H9 (cell line): ENCODE results near the gene MED29. TPM values are rescaled to one million over a fixed set of nuclear protein-coding genes. Genes with fewer than 3 reads are reported as not detected.

Source experiments
- DNase-seq: peaks from one replicate; pipeline ENCODE4 v3.0.0-alpha.2; 2017
- H2AFZ ChIP-seq: one replicate; pipeline ENCODE4 v1.6.1; 2013; ENCODE audit warnings: mild to moderate bottlenecking, low read length, control low read depth, moderate library complexity
- H2AK5ac ChIP-seq: 2 replicates; pipeline ENCODE4 v1.6.1; 2013; ENCODE audit warnings: low read length, control low read depth, mixed read lengths; ENCODE audit not compliant: insufficient read length
- H2BK120ac ChIP-seq: one replicate; pipeline ENCODE4 v1.6.1; 2013; ENCODE audit warnings: low read depth, mild to moderate bottlenecking, low read length, control low read depth, inconsistent platforms; ENCODE audit not compliant: poor library complexity, severe bottlenecking
- H2BK12ac ChIP-seq: 2 replicates; pipeline ENCODE4 v1.6.1; 2013; ENCODE audit warnings: low read length, control low read depth, mixed read lengths, low read depth; ENCODE audit not compliant: insufficient read length
- H2BK15ac ChIP-seq: 2 replicates; pipeline ENCODE4 v1.6.1; 2013; ENCODE audit warnings: low read depth, low read length, control low read depth
- H2BK20ac ChIP-seq: one replicate; pipeline ENCODE4 v1.6.1; 2013; ENCODE audit warnings: low read depth, mild to moderate bottlenecking, low read length, control low read depth, inconsistent platforms; ENCODE audit not compliant: poor library complexity, severe bottlenecking
- H2BK5ac ChIP-seq: 2 replicates; pipeline ENCODE4 v1.6.1; 2013; ENCODE audit warnings: low read length, control low read depth, mixed read lengths; ENCODE audit not compliant: insufficient read length
- H3K14ac ChIP-seq: 2 replicates; pipeline ENCODE4 v1.6.1; 2013; ENCODE audit warnings: low read length, control low read depth; ENCODE audit not compliant: insufficient read depth
- H3K18ac ChIP-seq: 2 replicates; pipeline ENCODE4 v1.6.1; 2013; ENCODE audit warnings: low read depth, mild to moderate bottlenecking, mixed read lengths, low read length, control low read depth; ENCODE audit not compliant: insufficient read length
- H3K23ac ChIP-seq: 2 replicates; pipeline ENCODE4 v1.6.1; 2013; ENCODE audit warnings: low read length, control low read depth, mixed read lengths, low read depth; ENCODE audit not compliant: insufficient read length
- H3K23me2 ChIP-seq: 2 replicates; pipeline ENCODE4 v1.6.1; 2013; ENCODE audit warnings: low read depth, mild to moderate bottlenecking, mixed read lengths, low read length, control low read depth; ENCODE audit not compliant: insufficient read length, poor library complexity, severe bottlenecking
- H3K27ac ChIP-seq: 2 replicates; pipeline ENCODE4 v1.5.1; 2013; ENCODE audit warnings: low read length, control low read depth, mixed read lengths, low read depth; ENCODE audit not compliant: insufficient read length
- H3K27me3 ChIP-seq: 2 replicates; pipeline ENCODE4 v1.6.1; 2013; ENCODE audit warnings: low read length, control low read depth, inconsistent platforms; ENCODE audit not compliant: insufficient read depth
- H3K4ac ChIP-seq: 2 replicates; pipeline ENCODE4 v1.6.1; 2013; ENCODE audit warnings: low read depth, mild to moderate bottlenecking, control low read depth, inconsistent platforms, low read length, moderate library complexity
- H3K4me1 ChIP-seq: 2 replicates; pipeline ENCODE4 v1.6.1; 2013; ENCODE audit warnings: low read length, control low read depth, inconsistent platforms; ENCODE audit not compliant: insufficient read depth
- H3K4me2 ChIP-seq: 2 replicates; pipeline ENCODE4 v1.6.1; 2013; ENCODE audit warnings: low read length, control low read depth, mixed read lengths; ENCODE audit not compliant: insufficient read length, insufficient read depth
- H3K56ac ChIP-seq: 2 replicates; pipeline ENCODE4 v1.6.1; 2013; ENCODE audit warnings: low read depth, mild to moderate bottlenecking, mixed read lengths, low read length, control low read depth; ENCODE audit not compliant: insufficient read length
- H3K79me1 ChIP-seq: 2 replicates; pipeline ENCODE4 v1.6.1; 2013; ENCODE audit warnings: low read depth, mild to moderate bottlenecking, moderate library complexity, low read length, control low read depth, inconsistent platforms; ENCODE audit not compliant: insufficient read depth, poor library complexity, severe bottlenecking
- H3K79me2 ChIP-seq: 2 replicates; pipeline ENCODE4 v1.6.1; 2013; ENCODE audit warnings: low read length, control low read depth, inconsistent platforms; ENCODE audit not compliant: insufficient read depth
- H3K9ac ChIP-seq: 2 replicates; pipeline ENCODE4 v1.6.1; 2013; ENCODE audit warnings: low read length, control low read depth, mixed read lengths; ENCODE audit not compliant: insufficient read length; ENCODE audit errors: extremely low read depth
- H3K9me3 ChIP-seq: one replicate; pipeline ENCODE4 v1.6.1; 2013; ENCODE audit warnings: low read depth, low read length, inconsistent platforms; ENCODE audit not compliant: control insufficient read depth
- H3T11ph ChIP-seq: one replicate; pipeline ENCODE4 v1.6.1; 2013; ENCODE audit warnings: mild to moderate bottlenecking, low read length, control low read depth, inconsistent platforms
- H4K20me1 ChIP-seq: one replicate; pipeline ENCODE4 v1.6.1; 2013; ENCODE audit not compliant: control insufficient read depth, insufficient read length, insufficient read depth
- H4K5ac ChIP-seq: 2 replicates; pipeline ENCODE4 v1.6.1; 2013; ENCODE audit warnings: low read depth, mild to moderate bottlenecking, mixed read lengths, low read length, control low read depth; ENCODE audit not compliant: insufficient read length
- H4K8ac ChIP-seq: replicated peaks from 2 replicates; pipeline ENCODE4 v1.6.1; 2013; ENCODE audit warnings: low read length, control low read depth, mixed read lengths, low read depth; ENCODE audit not compliant: insufficient read length
- H4K91ac ChIP-seq: 2 replicates; pipeline ENCODE4 v1.6.1; 2013; ENCODE audit warnings: low read depth, mild to moderate bottlenecking, moderate library complexity, mixed read lengths, low read length, control low read depth; ENCODE audit not compliant: insufficient read length
- H3K27ac Mint-ChIP-seq, 3 experiments: 2 replicates in 2 of 3; 3 replicates in 1 of 3; pipeline ENCODE4 v1.8.0; 2020 to 2021; ENCODE audit warnings: mixed read lengths in 3 of 3, mild to moderate bottlenecking in 1 of 3, moderate library complexity in 1 of 3
- H3K27me3 Mint-ChIP-seq: 2 replicates; pipeline ENCODE4 v1.8.0; 2021; ENCODE audit warnings: low read depth, mild to moderate bottlenecking, moderate library complexity, mixed read lengths
- H3K36me3 Mint-ChIP-seq, 3 experiments: 2 replicates in 2 of 3; 3 replicates in 1 of 3; pipeline ENCODE4 v1.8.0; 2020 to 2021; ENCODE audit warnings: low read depth in 3 of 3, mixed read lengths in 3 of 3; ENCODE audit not compliant: insufficient read depth in 1 of 3
- H3K4me1 Mint-ChIP-seq, 2 experiments: 2 replicates each; pipeline ENCODE4 v1.8.0; 2020; ENCODE audit warnings: mixed read lengths in 2 of 2
- H3K4me3 Mint-ChIP-seq, 2 experiments: 2 replicates in 1 of 2; 3 replicates in 1 of 2; pipeline ENCODE4 v1.8.0; 2020 to 2021; ENCODE audit warnings: mild to moderate bottlenecking in 2 of 2, mixed read lengths in 2 of 2, moderate library complexity in 1 of 2
- H3K9me3 Mint-ChIP-seq, 2 experiments: 2 replicates in 1 of 2; 3 replicates in 1 of 2; pipeline ENCODE4 v1.8.0; 2020; ENCODE audit warnings: mild to moderate bottlenecking in 2 of 2, mixed read lengths in 2 of 2, moderate library complexity in 1 of 2
- CTCF ChIP-seq: fragments of 200-600 bp; sonication (generic); conservative IDR thresholded peaks from 3 replicates; pipeline ENCODE4 v1.8.0; 2021; ENCODE audit warnings: antibody characterized with exemption, mild to moderate bottlenecking
- WGBS: extraction: QIAGEN DNeasy Blood & Tissue Kit; methylation state at CpG from one replicate; pipeline ENCODE4 v1.1.7; 2013; ENCODE audit warnings: missing lambda C conversion rate, low lambda C conversion rate, mixed read lengths; ENCODE audit not compliant: insufficient read length; ENCODE audit errors: extremely low coverage; 5-methylcytosine and 5-hydroxymethylcytosine counted together
- total RNA-seq: library from RNA; stranded (reverse); gene quantifications from 2 replicates; pipeline ENCODE4 v1.2.1, GENCODE V29; 2021

The MED29 gene
- total RNA-seq, 1 experiment from 2014 or later = 48.3 TPM

- no peaks in the 10 kb centered on the region for H3K27me3 ChIP-seq
- no peaks in the 10 kb centered on the region for H3K9me3 Mint-ChIP-seq
- H2BK12ac ChIP-seq = no peak overlapping the region
- peaks cover 36 to 87% (median 75%) of the 10 kb centered on the region in 3 experiments for H3K36me3 Mint-ChIP-seq
- H4K20me1 ChIP-seq = no peaks in the 10 kb centered on the region
- H3K27ac ChIP-seq = no peak overlapping the region
- H3K23me2 ChIP-seq = no peaks in the 10 kb centered on the region
- no peak overlapping the region for H3K4ac ChIP-seq
- DNase-seq = no peak
- H3K4me1 ChIP-seq = 0 out of 2 replicates have a peak, but pooled peaks cover 3% of the 10 kb centered on the region
- no peaks in the 10 kb centered on the region for H3K79me1 ChIP-seq
- H3K56ac ChIP-seq = no peak overlapping the region
- H2AFZ ChIP-seq = no peak overlapping the region
- H3K4me2 ChIP-seq = no peak overlapping the region
- no peak for TF ChIP-seq CTCF
- H2BK120ac ChIP-seq = no peak overlapping the region
- H3K23ac ChIP-seq = no peak overlapping the region
- H3K27ac Mint-ChIP-seq = no peak overlapping the region
- H3K4me1 Mint-ChIP-seq = peaks cover 11 to 14% of the 10 kb centered on the region in 2 experiments
- no peak overlapping the region for H4K5ac ChIP-seq
- H4K91ac ChIP-seq = no peak overlapping the region
- H2BK20ac ChIP-seq = no peak overlapping the region
- no peak overlapping the region for H3K18ac ChIP-seq
- no peak overlapping the region for H3T11ph ChIP-seq
- no peaks in the 10 kb centered on the region for H3K9me3 ChIP-seq
- no peak overlapping the region for H2AK5ac ChIP-seq
- H4K8ac ChIP-seq = no peak overlapping the region
- no peak overlapping the region for H2BK5ac ChIP-seq
- no peak overlapping the region for H3K4me3 Mint-ChIP-seq
- WGBS = no CpG with 5 or more reads among the region's 5 CpGs
- no peak overlapping the region for H2BK15ac ChIP-seq
- no peaks in the 10 kb centered on the region for H3K79me2 ChIP-seq
- no peak overlapping the region for H3K9ac ChIP-seq
- H3K27me3 Mint-ChIP-seq = no peaks in the 10 kb centered on the region
- no peak overlapping the region for H3K14ac ChIP-seq
Measured at GRCh38 chr19:39422020-39422419, 30.8 kb downstream of the MED29 start.
